ENCODE results near the gene KRT72. TPM values are rescaled to one million over a fixed set of nuclear protein-coding genes. Genes with fewer than 3 reads are reported as not detected.
A peak's percentile ranks its signal among the peaks of the same experiment; 100 is the strongest.

KRT72 gene
- total RNA-seq, 1 experiment from 2014 or later: not detected

DNA sequence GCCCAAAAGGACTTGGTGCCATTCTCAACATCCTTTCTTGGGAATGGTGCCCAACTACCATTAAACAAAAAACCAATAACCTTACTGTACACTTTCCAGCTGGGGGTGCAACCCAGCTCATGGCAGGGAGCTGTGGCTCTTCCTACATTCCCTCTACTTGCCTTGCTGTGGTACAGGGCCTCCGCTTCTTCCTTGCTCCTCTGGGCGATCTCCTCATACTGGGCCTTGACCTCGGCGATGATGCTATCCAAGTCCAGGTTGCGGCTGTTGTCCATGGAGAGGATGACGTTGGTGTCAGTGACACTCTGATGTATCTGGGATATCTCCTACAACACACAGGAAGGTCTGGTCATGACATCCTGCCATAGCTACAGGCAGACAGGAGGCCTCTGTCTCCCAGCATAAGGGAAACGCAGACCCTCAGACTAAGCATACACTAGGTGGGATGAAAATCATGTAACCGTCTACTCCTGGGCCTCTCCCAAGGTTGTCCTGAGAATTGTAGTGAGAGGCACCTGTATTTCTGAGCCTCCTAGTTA, 46.8 kb upstream of the KRT72 start:
- H3K79me2 ChIP-seq (ENCODE audit: insufficient read depth, low read length): no peaks in the 10 kb centered on the region
- Mint-ChIP-seq H3K4me1 (no peaks in the 10 kb centered on the region), H3K36me3 (ENCODE audit: insufficient read depth in 1 of 3, low read depth in 3 of 3) (no peaks in the 10 kb centered on the region), H3K27ac (peak overlapping the region in 1 of 3 experiments; percentile 34; a peak in 1 of 7 replicates), H3K4me3 (no peak overlapping the region), H3K27me3 (ENCODE audit: low read depth) (peaks cover 24% of the 10 kb centered on the region), H3K9me3 (peaks cover 2 to 9% of the 10 kb centered on the region in 2 experiments; a peak in 2 of 5 replicates)
- H3K14ac ChIP-seq (ENCODE audit: insufficient read depth, low read length): no peak overlapping the region
- no peak overlapping the region for H4K5ac ChIP-seq (ENCODE audit: insufficient read length, low read depth, low read length)
- H2BK120ac ChIP-seq (ENCODE audit: low read depth, low read length, poor library complexity, severe bottlenecking): no peak overlapping the region
- no CpG with 5 or more reads among the region's 8 CpGs for WGBS (ENCODE audit: extremely low coverage, insufficient read length, low lambda C conversion rate)
- H2BK5ac ChIP-seq (ENCODE audit: insufficient read length, low read length): no peak overlapping the region
- H3K23ac ChIP-seq (ENCODE audit: insufficient read length, low read depth, low read length): no peak overlapping the region
- H3K23me2 ChIP-seq (ENCODE audit: insufficient read length, low read depth, low read length, poor library complexity, severe bottlenecking): no peaks in the 10 kb centered on the region
- H2AK5ac ChIP-seq (ENCODE audit: insufficient read length, low read length): no peak overlapping the region
- no peak overlapping the region for H3K56ac ChIP-seq (ENCODE audit: insufficient read length, low read depth, low read length)
- peak; percentile 12 for DNase-seq
- H3K27me3 ChIP-seq (ENCODE audit: insufficient read depth, low read length): no peaks in the 10 kb centered on the region
- H2BK15ac ChIP-seq (ENCODE audit: low read depth, low read length): no peak overlapping the region
- H2BK20ac ChIP-seq (ENCODE audit: low read depth, low read length, poor library complexity, severe bottlenecking): no peak overlapping the region
- H3K27ac ChIP-seq (ENCODE audit: insufficient read length, low read depth, low read length): no peak overlapping the region
- no peak overlapping the region for H4K8ac ChIP-seq (replicated peaks; ENCODE audit: insufficient read length, low read depth, low read length)
- H4K20me1 ChIP-seq (ENCODE audit: control insufficient read depth, insufficient read depth, insufficient read length): no peaks in the 10 kb centered on the region
- H3K9ac ChIP-seq (ENCODE audit: extremely low read depth, insufficient read length, low read length): no peak overlapping the region
- H3K9me3 ChIP-seq (ENCODE audit: control insufficient read depth, low read depth, low read length): no peaks in the 10 kb centered on the region
- no peak overlapping the region for H3K4me2 ChIP-seq (ENCODE audit: insufficient read depth, insufficient read length, low read length)
- H3K4ac ChIP-seq (ENCODE audit: low read depth, low read length): no peak overlapping the region
- H2AFZ ChIP-seq (ENCODE audit: low read length): no peak overlapping the region
- H3K18ac ChIP-seq (ENCODE audit: insufficient read length, low read depth, low read length): no peak overlapping the region
- H4K91ac ChIP-seq (ENCODE audit: insufficient read length, low read depth, low read length): no peak overlapping the region
- no peaks in the 10 kb centered on the region for H3K4me1 ChIP-seq (ENCODE audit: insufficient read depth, low read length)
- no peak overlapping the region for H2BK12ac ChIP-seq (ENCODE audit: insufficient read length, low read depth, low read length)
- H3K79me1 ChIP-seq (ENCODE audit: insufficient read depth, low read depth, low read length, poor library complexity, severe bottlenecking): no peaks in the 10 kb centered on the region
- TF ChIP-seq, protein P1, sequence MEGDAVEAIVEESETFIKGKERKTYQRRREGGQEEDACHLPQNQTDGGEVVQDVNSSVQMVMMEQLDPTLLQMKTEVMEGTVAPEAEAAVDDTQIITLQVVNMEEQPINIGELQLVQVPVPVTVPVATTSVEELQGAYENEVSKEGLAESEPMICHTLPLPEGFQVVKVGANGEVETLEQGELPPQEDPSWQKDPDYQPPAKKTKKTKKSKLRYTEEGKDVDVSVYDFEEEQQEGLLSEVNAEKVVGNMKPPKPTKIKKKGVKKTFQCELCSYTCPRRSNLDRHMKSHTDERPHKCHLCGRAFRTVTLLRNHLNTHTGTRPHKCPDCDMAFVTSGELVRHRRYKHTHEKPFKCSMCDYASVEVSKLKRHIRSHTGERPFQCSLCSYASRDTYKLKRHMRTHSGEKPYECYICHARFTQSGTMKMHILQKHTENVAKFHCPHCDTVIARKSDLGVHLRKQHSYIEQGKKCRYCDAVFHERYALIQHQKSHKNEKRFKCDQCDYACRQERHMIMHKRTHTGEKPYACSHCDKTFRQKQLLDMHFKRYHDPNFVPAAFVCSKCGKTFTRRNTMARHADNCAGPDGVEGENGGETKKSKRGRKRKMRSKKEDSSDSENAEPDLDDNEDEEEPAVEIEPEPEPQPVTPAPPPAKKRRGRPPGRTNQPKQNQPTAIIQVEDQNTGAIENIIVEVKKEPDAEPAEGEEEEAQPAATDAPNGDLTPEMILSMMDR (conservative IDR thresholded peaks at IDR 0.05): no peak
- H3T11ph ChIP-seq (ENCODE audit: low read length): no peak overlapping the region

All from H9 (cell line).